ENCODE measurements around the gene RAB12.

Gene RAB12

DNA sequence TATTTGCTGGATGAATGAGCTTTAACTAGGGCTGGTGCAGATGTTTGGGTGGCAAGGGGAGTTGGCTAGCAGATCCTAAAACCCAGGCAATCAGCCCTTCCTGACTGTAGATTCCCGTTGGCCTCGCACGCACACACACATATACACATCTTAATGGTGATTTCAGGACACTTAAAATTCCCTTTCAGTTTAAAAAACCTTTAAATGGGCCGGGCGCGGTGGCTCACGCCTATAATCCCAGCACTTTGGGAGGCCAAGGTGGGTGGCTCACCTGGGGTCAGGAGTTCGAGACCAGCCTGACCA, 76.6 kb downstream of the RAB12 start:
- DNase-seq = no peak

DNA sequence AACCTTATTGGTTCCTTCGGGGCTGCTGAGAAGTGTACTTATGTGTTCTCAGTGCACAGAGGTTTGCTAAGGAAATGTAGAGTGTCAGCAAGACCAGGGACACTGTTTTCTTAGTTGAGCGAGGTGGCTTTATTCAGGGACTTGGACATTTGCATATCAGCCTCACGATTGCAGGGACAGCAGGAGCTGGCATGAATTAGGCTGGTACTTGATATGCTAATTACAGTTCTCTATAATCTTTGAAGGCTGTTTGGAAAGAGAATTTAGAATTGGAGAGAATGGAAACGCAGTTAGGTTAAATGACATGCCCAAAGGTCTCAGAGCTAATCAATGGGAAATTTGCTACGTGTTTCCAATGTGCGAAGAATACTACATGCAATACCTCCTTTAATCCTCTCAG, 77.4 kb downstream of the RAB12 start:
- DNase-seq = no peak

DNA sequence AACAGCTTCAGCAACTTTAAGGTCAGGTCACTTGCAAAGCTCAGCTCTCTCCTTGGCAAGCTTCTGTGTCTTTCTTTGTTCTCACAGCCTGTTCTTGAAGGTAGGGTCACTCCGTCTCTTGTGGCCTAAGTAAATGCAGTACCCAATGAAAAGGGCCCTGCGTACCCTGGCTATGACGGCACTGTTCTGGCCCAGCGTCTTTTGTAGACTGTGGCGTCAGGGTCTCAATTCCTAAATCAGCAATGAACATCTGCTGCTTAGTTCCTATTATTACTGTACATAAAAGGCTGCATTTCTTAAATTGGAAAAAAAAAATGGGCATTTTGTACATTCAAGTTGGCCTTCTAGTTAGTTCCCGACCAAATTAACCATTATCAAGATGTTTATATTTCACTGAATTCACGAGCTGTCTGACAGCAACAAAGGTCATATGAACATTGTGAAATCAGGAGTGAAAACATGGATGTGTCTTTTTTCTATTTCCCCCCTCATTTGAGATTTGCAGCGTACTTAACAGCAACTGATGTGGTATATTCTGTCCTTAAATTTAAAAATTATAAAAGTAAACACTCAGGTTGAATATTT, 79.1 kb downstream of the RAB12 start:
- peak; percentile 10 for DNase-seq

DNA sequence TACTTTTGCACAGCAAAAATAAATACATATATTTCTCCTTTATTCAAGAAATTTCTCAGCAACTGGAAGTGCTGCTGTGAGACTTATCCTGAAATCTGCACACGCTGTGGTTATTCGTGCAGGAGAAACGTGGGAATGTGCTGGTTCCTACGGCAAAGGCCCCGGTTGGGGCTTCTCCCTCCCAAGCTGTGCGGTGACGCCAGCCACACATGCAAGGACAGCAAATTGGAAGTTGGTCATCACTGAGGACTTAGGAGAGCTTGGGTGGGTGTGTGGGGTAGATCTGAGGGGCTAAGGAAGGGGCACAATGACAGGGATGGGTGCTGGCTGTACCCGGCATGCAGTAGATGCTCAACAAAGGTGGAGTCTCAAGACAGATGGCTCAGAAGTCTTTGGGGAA, 79.6 kb downstream of the RAB12 start:
- DNase-seq = no peak

Data from NCI-H1694 (cell line).